HepG2 (cell line): ENCODE results near the gene GRM1. TPM values are rescaled to one million over a fixed set of nuclear protein-coding genes. Genes with fewer than 3 reads are reported as not detected.

Experiments used
- ATAC-seq: fragments of 200-7000 bp; cut with Tn5 transposase; 3 replicates; pipeline ENCODE4 v1.9.1; 2020; ENCODE audit warnings: mild to moderate bottlenecking, moderate library complexity
- BruUV-seq: library from RNA; stranded (reverse); fragments of 400-500 nt; replicated peaks from 2 replicates; lab custom pipeline; 2021; lab: Mats Ljungman, UMichigan
- CTCF ChIA-PET: fragments of 300-600 bp; formaldehyde crosslinking; extraction: SDS; loops from one replicate; lab custom pipeline; 2021; ENCODE audit warnings: low total read pairs, inconsistent platforms, low intra/inter-chr PET ratio; lab: Yijun Ruan, JAX
- POLR2A ChIA-PET: fragments of 350-600 bp; sonication (Branson Sonifier 250); formaldehyde crosslinking; loops from one replicate; lab custom pipeline; 2020; ENCODE audit warnings: antibody characterized with exemption, inconsistent platforms; lab: Yijun Ruan, JAX
- DNase-seq: peaks from one replicate; pipeline ENCODE4 v3.0.0-alpha.2; 2015; ENCODE audit warnings: low spot score
- FAIRE-seq: peaks from 3 replicates; lab custom pipeline; 2011; peaks lifted over from hg19 to GRCh38; lab: Jason Lieb, UNC
- H2AFZ ChIP-seq: one replicate; pipeline ENCODE4 v1.6.1; 2011; ENCODE audit warnings: low read length, inconsistent platforms
- H3K27ac ChIP-seq: fragments of 300-600 bp; 3 replicates; pipeline ENCODE4 v1.8.0; 2011; ENCODE audit warnings: mixed run types, mild to moderate bottlenecking, mixed read lengths, low read length, inconsistent platforms; ENCODE audit not compliant: insufficient read depth; ENCODE audit errors: extremely low read length
- H3K27me3 ChIP-seq, 2 experiments: fragments of 200-600 bp in 1 of 2; 2 replicates in 1 of 2; 3 replicates in 1 of 2; pipeline versions ENCODE4 v1.6.0 to v1.8.0; 2011; ENCODE audit warnings: low read length in 2 of 2, mild to moderate bottlenecking in 2 of 2, moderate library complexity in 2 of 2, inconsistent platforms in 1 of 2; ENCODE audit not compliant: insufficient read depth in 2 of 2, control insufficient read depth in 1 of 2
- H3K36me3 ChIP-seq, 2 experiments: fragments of 200-600 bp in 1 of 2; replicated peaks in 1 of 2; 2 replicates in 1 of 2; 3 replicates in 1 of 2; pipeline versions ENCODE4 v1.5.1 to v1.8.0; 2011; ENCODE audit warnings: low read length in 2 of 2, inconsistent platforms in 1 of 2; ENCODE audit not compliant: insufficient read depth in 2 of 2, control insufficient read depth in 1 of 2
- H3K4me1 ChIP-seq: 2 replicates; pipeline ENCODE4 v1.5.1; 2012; ENCODE audit warnings: low read length, inconsistent platforms; ENCODE audit not compliant: insufficient read depth
- H3K4me2 ChIP-seq: 2 replicates; pipeline ENCODE4 v1.6.0; 2011; ENCODE audit warnings: low read depth, low read length, inconsistent platforms
- H3K4me3 ChIP-seq, 3 experiments: fragments of 200-600 bp in 1 of 3; sonication (generic), shearing (Covaris generic) in 1 of 3; replicated peaks in 1 of 3; 2 replicates each; pipeline ENCODE4 v1.5.1; 2011 to 2016; ENCODE audit warnings: low read length in 3 of 3, inconsistent platforms in 2 of 3, low read depth in 2 of 3, mild to moderate bottlenecking in 2 of 3, control low read depth in 1 of 3, mixed read lengths in 1 of 3; ENCODE audit not compliant: insufficient read depth in 1 of 3
- H3K79me2 ChIP-seq: one replicate; pipeline ENCODE4 v1.6.1; 2011; ENCODE audit warnings: low read length, inconsistent platforms; ENCODE audit not compliant: insufficient read depth
- H3K9ac ChIP-seq: 2 replicates; pipeline ENCODE4 v1.6.0; 2011; ENCODE audit warnings: mild to moderate bottlenecking, low read depth, low read length, inconsistent platforms; ENCODE audit not compliant: insufficient read depth
- H3K9me3 ChIP-seq: 2 replicates; pipeline ENCODE4 v1.5.1; 2012; ENCODE audit warnings: mild to moderate bottlenecking, low read length
- H4K20me1 ChIP-seq: 2 replicates; pipeline ENCODE4 v1.6.0; 2011; ENCODE audit warnings: inconsistent platforms, mild to moderate bottlenecking, low read length, moderate library complexity; ENCODE audit not compliant: insufficient read depth
- DDIT3 ChIP-seq: sonication (generic); formaldehyde crosslinking; IDR thresholded peaks from 2 replicates; pipeline ENCODE4 v1.4.0; 2020; ENCODE audit warnings: mild to moderate bottlenecking, missing genetic modification reagents
- MIER3 ChIP-seq: IDR thresholded peaks from 2 replicates; pipeline ENCODE4 v1.6.1; 2016; ENCODE audit warnings: missing compliant biosample characterization, borderline replicate concordance
- NCOA5 ChIP-seq: sonication (generic); formaldehyde crosslinking; IDR thresholded peaks from 2 replicates; pipeline ENCODE4 v1.4.0; 2020; ENCODE audit warnings: missing genetic modification reagents
- NR2F2 ChIP-seq: IDR thresholded peaks from 2 replicates; pipeline ENCODE4 v1.6.1; 2012; ENCODE audit warnings: low read depth, inconsistent platforms, borderline replicate concordance
- PHF20 ChIP-seq: sonication (generic); formaldehyde crosslinking; IDR thresholded peaks from 2 replicates; pipeline ENCODE4 v1.5.0; 2020; ENCODE audit warnings: mild to moderate bottlenecking, missing genetic modification reagents
- RARA ChIP-seq: IDR thresholded peaks from 2 replicates; pipeline ENCODE4 v1.6.1; 2016; ENCODE audit warnings: missing genetic modification reagents, missing compliant biosample characterization
- RFX3 ChIP-seq: IDR thresholded peaks from 2 replicates; pipeline ENCODE4 v1.6.1; 2016; ENCODE audit warnings: missing biosample characterization, missing genetic modification reagents
- SALL1 ChIP-seq: sonication (generic); formaldehyde crosslinking; IDR thresholded peaks from 2 replicates; pipeline ENCODE4 v1.8.0; 2022; ENCODE audit warnings: mild to moderate bottlenecking, missing genetic modification reagents
- SP2 ChIP-seq: sonication (generic); formaldehyde crosslinking; IDR thresholded peaks from 2 replicates; pipeline ENCODE4 v1.5.1; 2020; ENCODE audit warnings: mild to moderate bottlenecking, missing genetic modification reagents
- ZNF552 ChIP-seq: sonication (generic); formaldehyde crosslinking; IDR thresholded peaks from 2 replicates; pipeline ENCODE4 v1.9.0; 2022; ENCODE audit warnings: missing genetic modification reagents, mild to moderate bottlenecking, borderline replicate concordance
- ZNF749 ChIP-seq: sonication (generic); formaldehyde crosslinking; IDR thresholded peaks from 2 replicates; pipeline ENCODE4 v1.8.0; 2022; ENCODE audit warnings: mild to moderate bottlenecking, missing genetic modification reagents, moderate library complexity, borderline replicate concordance
- WGBS: methylation state at CpG from one replicate; pipeline ENCODE4 v1.1.6; 2017; ENCODE audit warnings: low lambda C conversion rate; 5-methylcytosine and 5-hydroxymethylcytosine counted together
- in situ Hi-C: cut with HindIII; loops from 2 replicates; pipeline ENCODE4 v1.10.0; 2017; ENCODE audit warnings: low pct_unique_long_range_greater_than_20kb; ENCODE audit not compliant: extremely low pct_ligation_motif_present
- intact Hi-C: fragments of 100-400 bp; cut with micrococcal nuclease; formaldehyde crosslinking; loops from one replicate; pipeline ENCODE4 v1.10.0; 2022; ENCODE audit not compliant: unreplicated experiment
- polyA plus RNA-seq, 8 experiments: library from polyadenylated mRNA; depleted of rRNA in 3 of 8; stranded (reverse) in 7 of 8; unstranded in 1 of 8; fragments of >200 nt; fragmentation: Illumina TruSeq in 4 of 8; extraction: Trizol in 4 of 8; gene quantifications; 2 replicates each; pipeline versions ENCODE4 v1.2.1 to v1.2.3, GENCODE V29; 2011 to 2016; ENCODE audit warnings: low read depth in 4 of 8, missing spikeins in 1 of 8, mixed read lengths in 1 of 8; ENCODE audit not compliant: insufficient read depth in 1 of 8
- total RNA-seq, 5 experiments: library from RNA; depleted of rRNA; stranded (reverse); fragments of >200 nt; fragmentation: Illumina TruSeq; extraction: Trizol; gene quantifications; 2 replicates each; pipeline ENCODE4 v1.2.3, GENCODE V29; 2016; ENCODE audit warnings: low read depth in 1 of 5
- TF ChIP-seq, protein P1 (sequence below): sonication (generic); formaldehyde crosslinking; IDR thresholded peaks from 2 replicates; pipeline ENCODE4 v1.4.0; 2020; ENCODE audit warnings: missing genetic modification reagents, mild to moderate bottlenecking, borderline replicate concordance

The GRM1 gene
- total and polyA plus RNA-seq, 2 of the 13 experiments (the other 11 are each of a cell fraction or from before 2014, with no cell fraction given) = 0.09 TPM; not detected in 1

DNA sequence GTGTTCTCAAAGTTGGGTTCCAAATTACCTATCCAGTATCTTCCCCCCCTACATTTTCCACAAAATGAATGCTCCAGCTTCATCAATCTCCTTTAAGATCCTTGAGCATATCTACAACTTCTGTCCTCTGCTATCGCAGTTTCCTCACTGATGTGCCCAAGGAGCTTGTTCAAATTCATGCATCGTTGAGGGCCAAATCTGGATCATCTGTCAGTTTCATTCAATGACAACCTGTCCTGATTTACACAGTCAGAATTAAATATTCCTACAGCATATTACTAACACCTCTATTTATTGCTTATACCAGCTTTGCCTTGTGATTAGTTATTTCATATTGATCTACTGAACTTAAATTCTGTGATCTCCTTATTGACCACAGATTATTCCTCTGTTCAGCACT, 68.7 kb downstream of the GRM1 start:
- Histone ChIP-seq H3K27me3 (no peaks in the 10 kb centered on the region), H3K4me1 (no peaks in the 10 kb centered on the region), H3K4me2 (no peak overlapping the region), H3K27ac (no peak overlapping the region), H3K9ac (no peak overlapping the region), H3K4me3 (no peak overlapping the region), H3K79me2 (no peaks in the 10 kb centered on the region), H3K9me3 (no peaks in the 10 kb centered on the region), H3K36me3 (no peaks in the 10 kb centered on the region), H2AFZ (no peak overlapping the region), H4K20me1 (no peaks in the 10 kb centered on the region)
- intact Hi-C loops = no loop called here
- CTCF ChIA-PET = no interaction called here
- DNase-seq (no peak), FAIRE-seq (no peak), ATAC-seq (no peak)
- in situ Hi-C loops = no loop called here
- 15% methylated on average over 2 of the region's 2 CpGs for WGBS
- TF ChIP-seq RARA (CRISPR knock-in tag) (no peak), ZNF552 (CRISPR knock-in tag) (no peak), MIER3 (no peak), DDIT3 (CRISPR knock-in tag) (no peak), NR2F2 (no peak), SP2 (no peak), NCOA5 (CRISPR knock-in tag) (no peak), RFX3 (CRISPR knock-in tag) (no peak), ZNF749 (CRISPR knock-in tag) (no peak), SALL1 (no peak), PHF20 (CRISPR knock-in tag) (no peak)
- TF ChIP-seq, protein P1, sequence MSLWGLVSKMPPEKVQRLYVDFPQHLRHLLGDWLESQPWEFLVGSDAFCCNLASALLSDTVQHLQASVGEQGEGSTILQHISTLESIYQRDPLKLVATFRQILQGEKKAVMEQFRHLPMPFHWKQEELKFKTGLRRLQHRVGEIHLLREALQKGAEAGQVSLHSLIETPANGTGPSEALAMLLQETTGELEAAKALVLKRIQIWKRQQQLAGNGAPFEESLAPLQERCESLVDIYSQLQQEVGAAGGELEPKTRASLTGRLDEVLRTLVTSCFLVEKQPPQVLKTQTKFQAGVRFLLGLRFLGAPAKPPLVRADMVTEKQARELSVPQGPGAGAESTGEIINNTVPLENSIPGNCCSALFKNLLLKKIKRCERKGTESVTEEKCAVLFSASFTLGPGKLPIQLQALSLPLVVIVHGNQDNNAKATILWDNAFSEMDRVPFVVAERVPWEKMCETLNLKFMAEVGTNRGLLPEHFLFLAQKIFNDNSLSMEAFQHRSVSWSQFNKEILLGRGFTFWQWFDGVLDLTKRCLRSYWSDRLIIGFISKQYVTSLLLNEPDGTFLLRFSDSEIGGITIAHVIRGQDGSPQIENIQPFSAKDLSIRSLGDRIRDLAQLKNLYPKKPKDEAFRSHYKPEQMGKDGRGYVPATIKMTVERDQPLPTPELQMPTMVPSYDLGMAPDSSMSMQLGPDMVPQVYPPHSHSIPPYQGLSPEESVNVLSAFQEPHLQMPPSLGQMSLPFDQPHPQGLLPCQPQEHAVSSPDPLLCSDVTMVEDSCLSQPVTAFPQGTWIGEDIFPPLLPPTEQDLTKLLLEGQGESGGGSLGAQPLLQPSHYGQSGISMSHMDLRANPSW (CRISPR knock-in tag) = no peak
- no TSS peak for BruUV-seq
- POLR2A ChIA-PET = no interaction called here
